Type B pancreatic cell (in vitro differentiated cells): ENCODE data around the gene S100A1. TPM values are rescaled to one million over a fixed set of nuclear protein-coding genes. Genes with fewer than 3 reads are reported as not detected.

Experiments
- DNase-seq: peaks from one replicate; pipeline ENCODE4 v3.0.0; 2021; ENCODE audit warnings: mixed read lengths; ENCODE audit not compliant: unreplicated experiment; ENCODE audit errors: extremely low spot score
- H3K27ac Mint-ChIP-seq: 2 replicates; pipeline ENCODE4 v1.8.0; 2021; ENCODE audit warnings: mild to moderate bottlenecking, mixed read lengths
- H3K27me3 Mint-ChIP-seq: 2 replicates; pipeline ENCODE4 v1.8.0; 2021; ENCODE audit warnings: mixed read lengths
- H3K36me3 Mint-ChIP-seq: 2 replicates; pipeline ENCODE4 v1.8.0; 2021; ENCODE audit warnings: mixed read lengths
- H3K4me1 Mint-ChIP-seq: one replicate; pipeline ENCODE4 v1.8.0; 2021; ENCODE audit warnings: mixed read lengths; ENCODE audit not compliant: unreplicated experiment
- H3K4me3 Mint-ChIP-seq: 2 replicates; pipeline ENCODE4 v1.8.0; 2021; ENCODE audit warnings: mild to moderate bottlenecking, mixed read lengths
- H3K9me3 Mint-ChIP-seq: 2 replicates; pipeline ENCODE4 v1.8.0; 2021; ENCODE audit warnings: mixed read lengths
- total RNA-seq: library from RNA; stranded (reverse); gene quantifications from 2 replicates; pipeline ENCODE4 v1.2.1, GENCODE V29; 2021; ENCODE audit warnings: low replicate concordance
- TF ChIP-seq, protein P1 (sequence below): fragments of 200-600 bp; sonication (generic); conservative IDR thresholded peaks from 2 replicates; pipeline ENCODE4 v1.5.0; 2021; ENCODE audit warnings: antibody characterized with exemption, mild to moderate bottlenecking

S100A1 gene
- total RNA-seq, 1 donor from 2014 or later, result 0.97 TPM

- DNase-seq, result no peak
- H3K4me1 Mint-ChIP-seq, result peaks cover 4% of the 10 kb centered on the region
- TF ChIP-seq, protein P1, sequence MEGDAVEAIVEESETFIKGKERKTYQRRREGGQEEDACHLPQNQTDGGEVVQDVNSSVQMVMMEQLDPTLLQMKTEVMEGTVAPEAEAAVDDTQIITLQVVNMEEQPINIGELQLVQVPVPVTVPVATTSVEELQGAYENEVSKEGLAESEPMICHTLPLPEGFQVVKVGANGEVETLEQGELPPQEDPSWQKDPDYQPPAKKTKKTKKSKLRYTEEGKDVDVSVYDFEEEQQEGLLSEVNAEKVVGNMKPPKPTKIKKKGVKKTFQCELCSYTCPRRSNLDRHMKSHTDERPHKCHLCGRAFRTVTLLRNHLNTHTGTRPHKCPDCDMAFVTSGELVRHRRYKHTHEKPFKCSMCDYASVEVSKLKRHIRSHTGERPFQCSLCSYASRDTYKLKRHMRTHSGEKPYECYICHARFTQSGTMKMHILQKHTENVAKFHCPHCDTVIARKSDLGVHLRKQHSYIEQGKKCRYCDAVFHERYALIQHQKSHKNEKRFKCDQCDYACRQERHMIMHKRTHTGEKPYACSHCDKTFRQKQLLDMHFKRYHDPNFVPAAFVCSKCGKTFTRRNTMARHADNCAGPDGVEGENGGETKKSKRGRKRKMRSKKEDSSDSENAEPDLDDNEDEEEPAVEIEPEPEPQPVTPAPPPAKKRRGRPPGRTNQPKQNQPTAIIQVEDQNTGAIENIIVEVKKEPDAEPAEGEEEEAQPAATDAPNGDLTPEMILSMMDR, result no peak
- no peaks in the 10 kb centered on the region for H3K27me3 Mint-ChIP-seq
- no peak overlapping the region for H3K4me3 Mint-ChIP-seq
- H3K36me3 Mint-ChIP-seq, result peaks cover 14% of the 10 kb centered on the region
- H3K27ac Mint-ChIP-seq, result no peak overlapping the region
- peaks cover 4% of the 10 kb centered on the region for H3K9me3 Mint-ChIP-seq
These were observed 21.6 kb downstream of the S100A1 start for GRCh38 chr1:153649863-153650235.

DNA sequence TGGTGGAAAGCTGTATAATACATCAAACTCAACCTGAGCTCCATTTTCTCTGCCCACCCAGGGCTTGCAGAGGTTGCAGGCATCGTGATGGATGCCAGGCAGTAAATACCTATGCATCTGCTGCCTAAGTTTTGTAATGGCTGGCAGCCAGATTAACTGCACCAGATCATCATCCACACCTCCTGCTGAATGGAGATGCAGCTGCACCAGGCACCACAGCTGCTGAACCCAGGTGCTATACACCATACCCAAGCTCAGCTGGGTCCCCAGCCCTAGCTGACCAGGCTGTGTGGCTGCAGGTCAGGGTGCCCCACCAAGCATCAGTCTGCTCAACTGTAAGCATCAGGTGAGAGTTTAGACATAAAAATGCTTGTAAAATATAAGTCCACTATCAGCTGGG is 23.5 kb downstream of the S100A1 start:
- TF ChIP-seq, protein P1, result no peak
- DNase-seq, result no peak
- Mint-ChIP-seq H3K27ac (no peak overlapping the region), H3K27me3 (no peaks in the 10 kb centered on the region), H3K36me3 (peaks cover 1% of the 10 kb centered on the region), H3K4me1 (peaks cover 4% of the 10 kb centered on the region), H3K9me3 (peaks cover 4% of the 10 kb centered on the region), H3K4me3 (no peak overlapping the region)

- no peak for DNase-seq
- Mint-ChIP-seq H3K9me3 (peaks cover 4% of the 10 kb centered on the region), H3K4me1 (peaks cover 4% of the 10 kb centered on the region), H3K27ac (no peak overlapping the region), H3K27me3 (no peaks in the 10 kb centered on the region), H3K36me3 (no peaks in the 10 kb centered on the region), H3K4me3 (no peak overlapping the region)
- TF ChIP-seq, protein P1, result no peak
These were observed 24.7 kb downstream of the S100A1 start for GRCh38 chr1:153652805-153653500.

DNA sequence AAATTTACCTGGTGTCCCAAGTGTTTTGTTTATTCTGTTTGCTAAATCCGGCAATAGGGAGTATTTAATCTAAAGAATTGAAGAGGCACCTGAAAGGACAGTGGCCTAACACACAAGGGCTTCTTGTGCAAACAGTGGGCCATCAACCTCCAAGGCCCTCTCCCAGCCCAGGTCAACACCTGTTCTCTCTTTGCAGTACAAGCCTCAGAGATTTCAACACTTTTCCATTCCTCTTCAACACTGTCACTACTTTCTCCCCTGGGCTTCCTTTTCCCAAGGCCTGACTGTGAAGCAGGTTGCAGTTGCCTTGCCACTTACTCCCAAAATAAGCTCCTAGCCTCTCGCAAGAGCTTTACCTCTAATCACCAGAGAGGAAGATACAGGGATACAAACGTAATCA is 27.1 kb downstream of the S100A1 start:
- H3K27me3 Mint-ChIP-seq, result no peaks in the 10 kb centered on the region
- H3K36me3 Mint-ChIP-seq, result no peaks in the 10 kb centered on the region
- peaks cover 19% of the 10 kb centered on the region for H3K4me1 Mint-ChIP-seq
- H3K9me3 Mint-ChIP-seq, result peaks cover 4% of the 10 kb centered on the region
- no peak overlapping the region for H3K4me3 Mint-ChIP-seq
- H3K27ac Mint-ChIP-seq, result peak overlapping the region; percentile 44
- DNase-seq, result no peak
- TF ChIP-seq, protein P1, result no peak

GRCh38 chr1:153658400-153659174 is 30.4 kb downstream of the S100A1 start, which contains the start of gene SNAPIN:
TSS of gene SNAPIN (plus strand) at chr1:153658703. CDS start at chr1:153658744, 41 bp downstream.
- peaks cover 23% of the 10 kb centered on the region for H3K4me1 Mint-ChIP-seq
- peaks cover 11% of the 10 kb centered on the region for H3K36me3 Mint-ChIP-seq
- TF ChIP-seq, protein P1, result peak; percentile 27
- peak within 1 kb of the TSS; percentile 97 for H3K4me3 Mint-ChIP-seq
- peak within 1 kb of the TSS; percentile 92 for H3K27ac Mint-ChIP-seq
- H3K27me3 Mint-ChIP-seq, result no peaks in the 10 kb centered on the region
- DNase-seq, result peak; percentile 91
- peaks cover 4% of the 10 kb centered on the region for H3K9me3 Mint-ChIP-seq
